A673 (cell line): Measurements from ENCODE around the gene FGF12. TPM values are rescaled to one million over a fixed set of nuclear protein-coding genes. Genes with fewer than 3 reads are reported as not detected.

Experiments used
- BruUV-seq: library from RNA; stranded (reverse); fragments of 400-500 nt; replicated peaks from 2 replicates; lab custom pipeline; 2021; lab: Mats Ljungman, UMichigan
- CTCF ChIA-PET: fragments of 300-600 bp; sonication (Branson Sonifier 250); formaldehyde crosslinking; loops from one replicate; lab custom pipeline; 2022; ENCODE audit warnings: antibody characterized with exemption; lab: Charles Lee
- POLR2A ChIA-PET: fragments of 300-600 bp; sonication (Branson Sonifier 250); formaldehyde crosslinking; loops from one replicate; lab custom pipeline; 2022; ENCODE audit warnings: antibody characterized with exemption; ENCODE audit not compliant: low non-redundant PET; lab: Charles Lee
- DNase-seq: peaks from one replicate; pipeline ENCODE4 v3.0.0-alpha.2; 2015; ENCODE audit warnings: low spot score
- H3K27ac ChIP-seq: fragments of 200-600 bp; sonication (generic); 2 replicates; pipeline ENCODE4 v1.5.1; 2016; ENCODE audit warnings: mixed run types, low read depth, mild to moderate bottlenecking, mixed read lengths, antibody characterized with exemption, low read length; ENCODE audit not compliant: poor library complexity, severe bottlenecking
- H3K27me3 ChIP-seq: fragments of 200-600 bp; sonication (generic); replicated peaks from 2 replicates; pipeline ENCODE4 v1.6.1; 2017; ENCODE audit warnings: mixed run types, low read depth, mild to moderate bottlenecking, mixed read lengths, antibody characterized with exemption, low read length; ENCODE audit not compliant: insufficient read depth, poor library complexity
- H3K36me3 ChIP-seq: fragments of 200-600 bp; sonication (generic); 2 replicates; pipeline ENCODE4 v1.6.1; 2016; ENCODE audit warnings: mixed run types, mild to moderate bottlenecking, mixed read lengths, antibody characterized with exemption, low read length; ENCODE audit not compliant: insufficient read depth, poor library complexity, severe bottlenecking
- H3K4me1 ChIP-seq: fragments of 200-600 bp; sonication (generic); 2 replicates; pipeline ENCODE4 v1.6.1; 2017; ENCODE audit warnings: mixed run types, mild to moderate bottlenecking, mixed read lengths, antibody characterized with exemption, low read length; ENCODE audit not compliant: insufficient read depth, poor library complexity, severe bottlenecking
- H3K4me3 ChIP-seq: fragments of 200-600 bp; sonication (generic); 2 replicates; pipeline ENCODE4 v1.5.1; 2016; ENCODE audit warnings: low read depth, mixed run types, mild to moderate bottlenecking, mixed read lengths, low read length; ENCODE audit not compliant: poor library complexity, severe bottlenecking
- H3K9me3 ChIP-seq: fragments of 200-600 bp; sonication (generic); 2 replicates; pipeline ENCODE4 v1.6.1; 2016; ENCODE audit warnings: mixed run types, low read depth, mild to moderate bottlenecking, mixed read lengths, antibody characterized with exemption, low read length; ENCODE audit not compliant: poor library complexity, severe bottlenecking
- CTCF ChIP-seq: fragments of 300-800, 200-600 bp; sonication (generic); conservative IDR thresholded peaks from 2 replicates; pipeline ENCODE4 v1.5.1; 2017; ENCODE audit warnings: low read depth, mild to moderate bottlenecking, antibody characterized with exemption, low read length, moderate library complexity, mixed read lengths
- EZH2 ChIP-seq: fragments of 200-600 bp; sonication (generic); IDR thresholded peaks from 2 replicates; pipeline ENCODE4 v1.6.1; 2017; ENCODE audit warnings: borderline replicate concordance, low read depth, mild to moderate bottlenecking, mixed read lengths, antibody characterized with exemption, low read length; ENCODE audit not compliant: poor library complexity, severe bottlenecking
- intact Hi-C: fragments of 100-400 bp; cut with micrococcal nuclease; formaldehyde crosslinking; loops from one replicate; pipeline ENCODE4 v1.10.0; 2022; ENCODE audit not compliant: unreplicated experiment
- total RNA-seq: library from RNA; stranded (reverse); gene quantifications from 2 replicates; pipeline ENCODE4 v1.2.3, GENCODE V29; 2021

Gene FGF12
- total RNA-seq, 1 experiment from 2014 or later, result 2.3 TPM

- peak; percentile 26 for DNase-seq
- POLR2A ChIA-PET, result no interaction called here
Measured at GRCh38 chr3:192514754-192515663, 212.3 kb downstream of the FGF12 start.

GRCh38 chr3:192514081-192514753 is 213.1 kb downstream of the FGF12 start:
- peak overlapping the region; percentile 35 for H3K4me3 ChIP-seq
- ChIA-PET CTCF (no interaction called here), POLR2A (no interaction called here)
- peak; percentile 63 for TF ChIP-seq EZH2
- TF ChIP-seq CTCF, result no peak; the same call in 1 of the 2 replicates
- DNase-seq, result peak; percentile 62
- intact Hi-C loops, result no loop called here
- peaks cover 9% of the 10 kb centered on the region for H3K4me1 ChIP-seq
- no TSS peak for BruUV-seq
- H3K36me3 ChIP-seq, result no peaks in the 10 kb centered on the region
- no peaks in the 10 kb centered on the region for H3K9me3 ChIP-seq
- H3K27me3 ChIP-seq, result peaks cover 78% of the 10 kb centered on the region
- H3K27ac ChIP-seq, result no peak overlapping the region

More at GRCh38 chr3:192514754-192515663, 212.3 kb downstream of the FGF12 start:
- H3K27me3 ChIP-seq, result peaks cover 79% of the 10 kb centered on the region
- intact Hi-C loops, result no loop called here
- CTCF ChIA-PET, result no interaction called here
- H3K4me1 ChIP-seq, result peaks cover 9% of the 10 kb centered on the region
- H3K27ac ChIP-seq, result no peak overlapping the region
- H3K4me3 ChIP-seq, result peak overlapping the region; percentile 35
- TF ChIP-seq EZH2 (no peak), CTCF (0 out of 2 replicates have a peak, but pooled peaks have one; percentile 13)
- H3K36me3 ChIP-seq, result no peaks in the 10 kb centered on the region
- H3K9me3 ChIP-seq, result no peaks in the 10 kb centered on the region
- BruUV-seq, result no TSS peak

GRCh38 chr3:192505731-192506130 is 221.6 kb downstream of the FGF12 start:
- DNase-seq, result no peak
- no TSS peak for BruUV-seq
- intact Hi-C loops, result no loop called here
- Histone ChIP-seq H3K27me3 (peaks cover 22% of the 10 kb centered on the region), H3K9me3 (no peaks in the 10 kb centered on the region), H3K4me3 (no peak overlapping the region), H3K27ac (no peak overlapping the region), H3K36me3 (no peaks in the 10 kb centered on the region), H3K4me1 (no peaks in the 10 kb centered on the region)
- ChIA-PET POLR2A (no interaction called here), CTCF (no interaction called here)
- TF ChIP-seq CTCF (no peak), EZH2 (no peak)
